HG02623 (cell line): ENCODE results near the gene LARP4B.

Experiments used
- ATAC-seq: cut with Tn5 transposase; IDR thresholded peaks from one replicate; pipeline ENCODE4 v1.9.1; 2021; ENCODE audit warnings: moderate library complexity; ENCODE audit not compliant: unreplicated experiment

LARP4B gene

GRCh38 chr10:926075-926698 lies 5.3 kb downstream of the LARP4B start:
- ATAC-seq, result no peak

DNA sequence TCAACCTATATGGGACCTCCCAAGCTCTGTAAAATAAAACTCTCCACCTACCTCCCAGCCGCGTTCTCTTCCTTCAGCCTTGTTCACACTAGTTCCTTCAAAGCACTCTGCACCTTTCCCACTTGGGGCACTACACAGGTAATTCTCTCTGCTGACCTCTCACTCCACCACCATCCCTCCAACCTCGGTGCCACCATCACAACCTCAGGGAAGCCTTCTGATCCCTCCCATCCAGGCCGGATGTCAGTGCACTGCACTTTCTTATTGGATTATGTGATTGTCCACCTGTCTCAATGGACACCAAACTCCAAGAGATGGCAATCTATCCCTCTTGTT lies 7.0 kb downstream of the LARP4B start:
- no peak for ATAC-seq

- ATAC-seq, result no peak
Observed at GRCh38 chr10:923844-924523, 7.5 kb downstream of the LARP4B start.

- no peak for ATAC-seq
Observed at GRCh38 chr10:921471-922414, 9.8 kb downstream of the LARP4B start.

- ATAC-seq, result no peak
Observed at GRCh38 chr10:920450-920849, 11.1 kb downstream of the LARP4B start.

GRCh38 chr10:919481-919880 lies 12.0 kb downstream of the LARP4B start:
- ATAC-seq, result no peak

GRCh38 chr10:917999-918398 lies 13.5 kb downstream of the LARP4B start:
- ATAC-seq, result no peak

GRCh38 chr10:917416-917720 lies 14.1 kb downstream of the LARP4B start:
- no peak for ATAC-seq

- ATAC-seq, result no peak
Observed at GRCh38 chr10:916716-917415, 14.6 kb downstream of the LARP4B start.

GRCh38 chr10:909831-910230 lies 21.7 kb downstream of the LARP4B start:
- ATAC-seq, result no peak

DNA sequence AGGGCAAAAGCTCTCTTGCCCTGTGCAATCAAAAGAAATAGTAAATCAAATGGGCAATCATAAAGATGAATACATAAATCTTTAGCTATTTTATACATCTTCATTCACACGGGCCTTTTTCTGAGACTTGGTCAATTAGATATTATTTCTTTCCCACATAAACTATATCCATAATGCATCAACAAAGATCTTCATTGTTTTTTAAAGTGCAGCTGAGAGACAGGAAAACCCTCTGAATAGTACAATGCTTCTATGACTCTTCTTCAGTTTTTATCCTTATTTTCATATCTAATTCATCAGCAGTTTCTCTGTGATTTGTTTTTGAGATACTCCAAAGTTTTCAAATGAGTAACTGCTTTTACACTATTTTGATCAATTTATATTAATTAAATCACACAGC lies 25.5 kb downstream of the LARP4B start:
- ATAC-seq, result no peak

- ATAC-seq, result no peak
Observed at GRCh38 chr10:905503-905902, 26.0 kb downstream of the LARP4B start.

DNA sequence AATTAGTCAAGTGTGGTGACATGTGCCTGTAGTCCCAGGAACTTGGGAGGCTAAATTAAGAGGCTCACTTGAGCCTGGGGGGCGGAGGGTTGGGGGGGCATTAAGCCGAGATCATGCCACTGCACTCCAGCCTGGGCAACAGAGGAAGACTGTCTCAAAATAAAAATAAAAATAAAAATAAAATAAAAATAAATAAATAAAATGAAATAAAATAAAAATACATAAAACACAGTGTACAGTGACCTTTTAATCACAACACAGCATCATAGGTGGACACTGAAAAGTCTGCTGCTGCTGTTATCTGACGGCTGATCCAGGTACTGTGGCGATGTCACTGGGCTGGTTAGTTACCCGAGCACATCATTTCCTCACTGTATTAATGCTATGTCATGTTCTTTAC lies 27.1 kb downstream of the LARP4B start:
- ATAC-seq, result no peak

GRCh38 chr10:898141-898540 lies 33.4 kb downstream of the LARP4B start:
- no peak for ATAC-seq

- ATAC-seq, result no peak
Observed at GRCh38 chr10:896982-897381, 34.5 kb downstream of the LARP4B start.

DNA sequence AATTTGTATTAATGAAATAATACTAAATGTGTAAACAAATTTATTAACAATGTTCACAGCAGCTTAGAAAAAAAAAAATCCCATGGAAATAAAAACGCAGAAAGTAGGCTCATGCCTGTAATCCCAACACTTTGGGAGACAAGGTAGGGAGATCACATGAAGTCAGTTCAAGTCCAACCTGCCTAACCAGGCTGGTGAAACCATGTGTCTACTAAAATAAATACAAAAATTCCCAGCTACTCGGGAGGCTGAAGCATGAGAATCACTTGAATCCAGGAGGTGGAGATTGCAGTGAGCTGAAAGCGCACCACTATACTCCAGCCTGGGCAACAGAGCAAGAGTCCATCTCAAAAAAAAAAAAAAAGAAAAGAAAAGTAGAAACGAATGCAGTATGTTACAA lies 36.2 kb downstream of the LARP4B start:
- ATAC-seq, result no peak

DNA sequence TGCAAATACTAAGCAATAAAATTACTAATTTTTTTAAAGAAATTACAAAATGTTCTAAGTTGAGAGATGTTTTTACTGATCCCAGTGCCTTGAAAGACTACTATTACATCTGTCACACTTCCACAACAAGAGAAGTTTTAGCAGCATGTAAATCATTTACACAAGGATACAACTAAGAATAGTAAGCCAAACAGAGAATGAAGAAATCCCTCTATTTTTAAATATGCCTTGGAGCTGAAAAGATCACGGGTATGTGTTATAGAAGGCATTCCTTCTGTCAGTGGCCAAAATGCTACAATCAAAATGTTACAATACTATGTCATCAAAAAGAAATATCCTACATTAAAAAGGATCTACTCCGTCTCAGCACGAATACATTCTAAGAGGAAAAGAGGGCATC lies 52.6 kb downstream of the LARP4B start:
- no peak for ATAC-seq

- no peak for ATAC-seq
Observed at GRCh38 chr10:878333-878759, 53.2 kb downstream of the LARP4B start.

GRCh38 chr10:876438-876837 lies 55.1 kb downstream of the LARP4B start:
- no peak for ATAC-seq

DNA sequence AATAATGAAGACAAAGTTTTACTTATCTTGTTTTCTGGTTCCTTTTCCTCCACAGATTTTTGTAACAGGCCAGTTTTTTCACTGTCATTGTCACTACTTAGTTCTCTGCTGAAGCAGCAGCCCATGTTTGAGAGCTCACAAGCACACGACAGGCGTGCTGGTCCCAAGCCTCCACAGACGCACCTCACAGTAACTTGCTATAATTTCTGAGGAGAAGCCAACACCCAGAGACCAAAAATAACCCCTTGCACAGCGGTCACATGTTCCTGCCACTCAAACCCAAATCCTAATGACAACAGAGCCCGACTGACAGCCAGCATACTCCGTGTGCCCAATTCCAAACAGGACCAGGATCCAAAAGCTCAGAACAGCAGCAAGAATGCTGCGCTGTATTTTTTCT lies 58.5 kb downstream of the LARP4B start:
- ATAC-seq, result no peak

- no peak for ATAC-seq
Observed at GRCh38 chr10:871951-872403, 59.5 kb downstream of the LARP4B start.
